ENCODE measurements around the gene LRIT1.

LRIT1 gene

GRCh38 chr10:84193327-84193726 lies 48.0 kb downstream of the LRIT1 start:
- no peak for DNase-seq (ENCODE audit: low spot score)

- DNase-seq (ENCODE audit: low spot score): no peak
Observed at GRCh38 chr10:84191106-84191505, 50.2 kb downstream of the LRIT1 start.

DNA sequence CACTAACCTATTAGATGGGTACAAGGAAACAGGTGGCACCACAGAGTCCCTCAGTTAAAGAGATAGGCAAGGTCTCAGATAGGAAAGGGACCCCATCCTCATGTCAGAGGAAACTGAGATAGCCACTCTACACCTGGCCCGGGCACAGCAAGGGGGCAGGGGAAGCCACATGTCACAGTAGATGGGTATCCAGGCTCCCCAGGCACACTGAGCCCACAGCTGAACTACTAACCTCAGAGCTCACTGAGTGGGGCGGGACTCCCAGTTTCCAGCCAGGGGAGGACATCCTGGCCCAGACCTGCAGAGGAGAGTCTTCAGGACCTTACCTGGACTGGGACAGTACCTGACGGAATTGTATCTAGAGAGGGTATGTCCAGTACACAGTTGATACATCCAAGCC lies 50.7 kb downstream of the LRIT1 start:
- DNase-seq (ENCODE audit: low spot score): no peak

DNA sequence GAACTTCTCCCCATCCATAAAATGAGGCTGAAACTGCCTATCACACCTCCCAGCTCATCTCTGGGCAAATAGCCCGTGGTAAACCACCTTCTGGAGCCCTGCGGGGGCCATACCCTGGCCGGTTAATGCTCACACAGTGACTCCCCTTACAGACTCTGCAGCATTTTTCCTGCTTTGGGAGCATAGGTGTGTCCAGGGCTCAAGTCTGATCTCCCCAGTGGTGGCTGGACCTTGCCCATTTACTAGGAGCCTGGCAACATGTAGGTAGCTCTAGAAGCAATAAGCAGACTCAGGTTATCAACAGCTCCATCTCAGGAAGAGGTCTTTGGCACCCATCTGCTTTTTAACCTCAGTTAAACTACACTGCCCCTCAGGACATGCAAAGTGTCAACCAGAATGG lies 52.5 kb downstream of the LRIT1 start:
- no peak for DNase-seq (ENCODE audit: low spot score)

DNA sequence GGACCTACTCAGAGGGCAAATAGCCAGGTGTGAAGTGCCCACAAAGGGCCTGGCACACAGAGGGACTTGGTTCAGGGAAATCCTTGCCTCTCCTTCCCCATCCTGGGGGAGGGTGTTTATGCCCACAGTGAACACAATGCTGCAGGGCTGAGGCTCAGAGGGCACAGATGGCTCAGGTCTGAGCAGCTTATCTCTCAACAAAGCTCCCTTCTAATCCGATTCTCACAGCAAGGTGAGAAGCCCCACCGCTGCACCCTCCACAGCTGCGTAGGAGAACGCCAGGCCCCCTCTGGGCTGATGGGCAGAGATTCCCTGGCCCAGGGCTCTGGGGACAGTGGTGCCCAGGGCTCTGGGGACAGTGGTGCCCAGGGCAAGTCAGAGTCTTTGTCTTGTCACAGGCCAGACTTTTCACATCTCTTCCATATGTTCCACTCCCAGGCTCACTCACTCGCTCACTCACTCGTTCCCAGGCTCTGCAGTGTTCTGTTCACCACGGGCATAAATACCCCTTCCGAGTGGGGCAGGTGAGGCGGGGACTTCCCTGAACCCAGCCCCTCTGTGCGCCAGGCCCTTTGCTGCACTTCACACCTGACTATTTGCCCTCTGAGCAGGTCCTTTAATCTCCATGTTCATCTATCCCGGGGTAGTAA lies 55.7 kb downstream of the LRIT1 start:
- no peak for DNase-seq (ENCODE audit: low spot score)

DNA sequence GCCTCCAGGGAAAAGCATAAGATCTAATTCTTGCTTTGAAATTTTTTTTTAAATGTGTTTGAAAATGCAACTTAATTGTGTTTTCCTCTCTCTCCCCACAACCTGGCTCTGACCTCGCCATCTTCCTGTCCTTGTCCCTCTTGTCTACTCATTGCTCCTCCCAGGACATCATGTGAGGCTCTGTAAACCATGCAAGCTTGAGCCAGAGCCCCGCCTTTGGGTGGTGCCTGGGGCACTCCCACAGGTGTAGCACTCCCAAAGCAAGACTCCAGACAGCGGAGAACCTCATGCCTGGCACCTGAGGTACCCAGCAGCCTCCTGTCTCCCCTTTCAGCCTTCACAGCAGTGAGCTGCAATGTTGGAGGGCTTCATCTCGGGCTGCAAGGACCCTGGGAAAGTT lies 56.8 kb downstream of the LRIT1 start:
- DNase-seq (ENCODE audit: low spot score): no peak

DNA sequence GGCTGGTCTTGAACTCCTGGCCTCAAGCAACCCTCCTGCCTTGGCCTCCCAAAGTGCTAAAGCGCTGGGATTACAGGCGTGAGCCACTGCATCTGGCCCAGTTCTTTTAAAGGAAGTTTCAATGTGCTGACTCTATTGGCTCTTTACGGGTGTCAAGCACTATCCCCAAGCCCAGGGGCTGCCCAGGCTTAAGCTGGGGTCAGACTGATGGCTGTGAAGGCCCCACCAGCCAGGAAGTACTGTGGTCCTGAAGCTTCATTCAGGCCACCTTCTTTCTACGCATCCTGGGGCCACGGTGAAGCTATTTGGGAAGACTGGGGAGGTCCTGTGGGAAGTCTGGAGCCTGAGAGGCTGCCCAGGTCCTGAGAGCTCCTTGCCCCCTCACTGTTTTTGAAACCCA lies 59.7 kb downstream of the LRIT1 start:
- no peak for DNase-seq (ENCODE audit: low spot score)

Data from germinal center (tissue), 1 donor.